ENCODE measurements around the gene NEDD4L.
A peak's percentile ranks its signal among the peaks of the same experiment; 100 is the strongest.

Gene NEDD4L

GRCh38 chr18:58124475-58124874 is 80.4 kb downstream of the NEDD4L start:
- no peak for DNase-seq

- DNase-seq, result no peak
Measured at GRCh38 chr18:58125183-58125582, 81.2 kb downstream of the NEDD4L start.

- DNase-seq, result no peak
Measured at GRCh38 chr18:58125756-58126155, 81.7 kb downstream of the NEDD4L start.

- no peak for DNase-seq
Measured at GRCh38 chr18:58128381-58129374, 84.7 kb downstream of the NEDD4L start.

- no peak for DNase-seq
Measured at GRCh38 chr18:58132595-58133261, 88.7 kb downstream of the NEDD4L start.

GRCh38 chr18:58135183-58135641 is 91.2 kb downstream of the NEDD4L start:
- no peak for DNase-seq

- peak; percentile 80 for DNase-seq
Measured at GRCh38 chr18:58135701-58136331, 91.8 kb downstream of the NEDD4L start.

- no peak for DNase-seq
Measured at GRCh38 chr18:58136879-58137278, 92.9 kb downstream of the NEDD4L start.

GRCh38 chr18:58139459-58140386 is 95.7 kb downstream of the NEDD4L start:
- DNase-seq, result peak; percentile 36

GRCh38 chr18:58140387-58141325 is 96.6 kb downstream of the NEDD4L start:
- peak; percentile 95 for DNase-seq

GRCh38 chr18:58143386-58143785 is 99.4 kb downstream of the NEDD4L start:
- DNase-seq, result no peak

- no peak for DNase-seq
Measured at GRCh38 chr18:58144106-58144505, 100.1 kb downstream of the NEDD4L start.

- DNase-seq, result peak; percentile 97
Measured at GRCh38 chr18:58144671-58145285, 100.8 kb downstream of the NEDD4L start.

- DNase-seq, result no peak
Measured at GRCh38 chr18:58146099-58146498, 102.1 kb downstream of the NEDD4L start.

GRCh38 chr18:58148954-58149471 is 105.0 kb downstream of the NEDD4L start:
- peak; percentile 79 for DNase-seq

GRCh38 chr18:58150772-58151171 is 106.7 kb downstream of the NEDD4L start:
- DNase-seq, result no peak

- DNase-seq, result no peak
Measured at GRCh38 chr18:58152216-58152615, 108.2 kb downstream of the NEDD4L start.

GRCh38 chr18:58152891-58153290 is 108.9 kb downstream of the NEDD4L start:
- DNase-seq, result no peak

- peak; percentile 41 for DNase-seq
Measured at GRCh38 chr18:58156516-58156915, 112.5 kb downstream of the NEDD4L start.

- DNase-seq, result no peak
Measured at GRCh38 chr18:58157237-58157636, 113.2 kb downstream of the NEDD4L start.

Measured in NCI-H146 (cell line).